RWPE1 (cell line): ENCODE measurements around the gene CHCHD3.
"Not testable (repeated sequence)": the region's sequence is repeated elsewhere in the genome, so short reads cannot be mapped to it uniquely, and the experiment has no call there.

Experiments used
- CTCF ChIA-PET: fragments of 350-600 bp; sonication (Branson Sonifier 250); formaldehyde crosslinking; extraction: SDS; loops from one replicate; lab custom pipeline; 2021; lab: Yijun Ruan, JAX
- POLR2A ChIA-PET: fragments of 400-600 bp; formaldehyde crosslinking; extraction: SDS; loops from one replicate; lab custom pipeline; 2020; ENCODE audit warnings: antibody characterized with exemption; ENCODE audit not compliant: low non-redundant PET; lab: Yijun Ruan, JAX
- DNase-seq: peaks from one replicate; pipeline ENCODE4 v3.0.0; 2012; ENCODE audit warnings: low spot score
- H3K27ac ChIP-seq: fragments of 450-650 bp; 2 replicates; pipeline ENCODE4 v1.5.1; 2017
- TF ChIP-seq, protein P1 (sequence below): fragments of 450-650 bp; conservative IDR thresholded peaks from 2 replicates; pipeline ENCODE4 v1.5.1; 2017; ENCODE audit warnings: low read depth, mild to moderate bottlenecking

CHCHD3 gene

DNA sequence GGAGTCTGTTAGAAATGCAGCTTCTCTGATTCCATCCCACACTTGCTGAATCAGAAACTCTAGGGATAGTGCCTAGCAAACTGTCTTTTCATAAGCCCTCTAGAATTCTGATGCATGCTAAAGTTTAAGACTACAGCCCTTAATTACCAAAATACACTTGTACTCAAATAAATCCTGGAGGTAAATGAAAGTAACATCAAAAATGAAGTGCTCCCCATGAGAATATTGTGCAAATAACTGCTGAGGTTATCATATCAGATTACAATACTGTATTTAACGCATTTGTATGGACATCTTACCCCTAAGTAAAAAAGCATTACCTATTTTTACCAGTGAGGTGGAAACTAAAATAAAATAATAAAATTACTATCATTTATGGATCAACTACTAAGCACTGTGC, 104.7 kb downstream of the CHCHD3 start:
- TF ChIP-seq, protein P1, sequence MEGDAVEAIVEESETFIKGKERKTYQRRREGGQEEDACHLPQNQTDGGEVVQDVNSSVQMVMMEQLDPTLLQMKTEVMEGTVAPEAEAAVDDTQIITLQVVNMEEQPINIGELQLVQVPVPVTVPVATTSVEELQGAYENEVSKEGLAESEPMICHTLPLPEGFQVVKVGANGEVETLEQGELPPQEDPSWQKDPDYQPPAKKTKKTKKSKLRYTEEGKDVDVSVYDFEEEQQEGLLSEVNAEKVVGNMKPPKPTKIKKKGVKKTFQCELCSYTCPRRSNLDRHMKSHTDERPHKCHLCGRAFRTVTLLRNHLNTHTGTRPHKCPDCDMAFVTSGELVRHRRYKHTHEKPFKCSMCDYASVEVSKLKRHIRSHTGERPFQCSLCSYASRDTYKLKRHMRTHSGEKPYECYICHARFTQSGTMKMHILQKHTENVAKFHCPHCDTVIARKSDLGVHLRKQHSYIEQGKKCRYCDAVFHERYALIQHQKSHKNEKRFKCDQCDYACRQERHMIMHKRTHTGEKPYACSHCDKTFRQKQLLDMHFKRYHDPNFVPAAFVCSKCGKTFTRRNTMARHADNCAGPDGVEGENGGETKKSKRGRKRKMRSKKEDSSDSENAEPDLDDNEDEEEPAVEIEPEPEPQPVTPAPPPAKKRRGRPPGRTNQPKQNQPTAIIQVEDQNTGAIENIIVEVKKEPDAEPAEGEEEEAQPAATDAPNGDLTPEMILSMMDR: no peak
- ChIA-PET CTCF (no interaction called here), POLR2A (no interaction called here)
- DNase-seq: no peak
- no peak overlapping the region for H3K27ac ChIP-seq

DNA sequence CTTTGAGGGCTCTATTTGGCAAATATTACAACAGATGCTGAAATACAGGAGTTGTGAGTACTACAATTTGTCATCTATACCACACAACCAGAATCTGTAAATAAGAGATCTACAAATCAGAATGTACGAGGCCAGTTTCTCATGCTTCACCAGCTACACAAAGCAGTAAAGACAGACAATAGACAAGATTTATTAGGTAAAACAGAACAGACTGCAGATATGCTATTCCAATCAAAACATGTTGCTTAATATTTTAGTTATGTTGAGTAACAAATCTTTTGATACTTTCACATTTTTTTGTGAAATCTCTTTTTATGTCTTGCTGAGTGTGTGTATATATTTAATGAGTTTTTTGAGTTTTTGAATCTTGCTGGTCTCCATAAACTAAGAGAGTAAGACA, 109.1 kb downstream of the CHCHD3 start:
- DNase-seq: no peak
- no peak overlapping the region for H3K27ac ChIP-seq
- POLR2A ChIA-PET: no interaction called here
- TF ChIP-seq, protein P1: no peak
- CTCF ChIA-PET: interaction anchor here (0.6 kb wide), 1 partner anchor 1311 kb away, joined by 3 read pairs; no protein-coding TSS in a partner anchor

DNA sequence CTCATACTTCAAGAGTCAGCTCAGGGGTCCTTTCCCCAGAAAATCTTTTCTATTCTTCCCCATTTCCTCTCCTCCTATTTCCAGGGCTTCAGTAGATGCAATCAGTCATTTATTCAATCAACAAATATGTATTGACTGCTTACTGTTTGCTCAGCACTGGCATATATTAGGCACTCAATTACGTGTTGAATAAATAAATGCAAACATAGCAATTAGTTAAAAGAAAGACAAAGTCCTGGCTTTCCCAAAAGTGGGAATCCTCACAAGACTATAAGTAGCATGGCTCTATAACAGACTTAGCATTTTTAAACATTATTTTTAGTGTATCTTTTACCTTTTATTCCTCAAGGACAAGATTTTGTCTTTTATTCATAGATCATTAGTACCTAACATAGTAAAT, 111.6 kb downstream of the CHCHD3 start:
- POLR2A ChIA-PET: no interaction called here
- CTCF ChIA-PET: no interaction called here
- no peak overlapping the region for H3K27ac ChIP-seq
- TF ChIP-seq, protein P1: no peak
- DNase-seq: no peak

DNA sequence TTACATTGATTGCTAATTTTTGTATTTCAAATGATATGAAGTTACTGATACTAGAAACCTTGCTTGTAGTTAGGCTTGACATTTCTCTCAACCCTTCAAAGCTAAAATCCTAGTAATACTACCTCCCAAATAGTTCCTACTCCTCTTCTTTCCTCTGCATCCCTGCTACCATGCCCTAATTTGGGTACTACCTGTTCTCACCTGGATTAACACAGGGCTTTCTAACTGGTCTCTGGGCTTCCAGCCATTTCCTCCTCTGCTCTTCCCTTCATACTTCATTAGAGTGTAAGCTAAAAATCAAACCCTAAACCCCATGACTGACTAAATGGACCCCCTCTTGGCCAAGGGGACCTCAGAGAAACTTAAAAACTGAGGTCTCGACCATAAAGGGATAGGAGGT, 112.4 kb downstream of the CHCHD3 start:
- no peak for DNase-seq
- TF ChIP-seq, protein P1: no peak

DNA sequence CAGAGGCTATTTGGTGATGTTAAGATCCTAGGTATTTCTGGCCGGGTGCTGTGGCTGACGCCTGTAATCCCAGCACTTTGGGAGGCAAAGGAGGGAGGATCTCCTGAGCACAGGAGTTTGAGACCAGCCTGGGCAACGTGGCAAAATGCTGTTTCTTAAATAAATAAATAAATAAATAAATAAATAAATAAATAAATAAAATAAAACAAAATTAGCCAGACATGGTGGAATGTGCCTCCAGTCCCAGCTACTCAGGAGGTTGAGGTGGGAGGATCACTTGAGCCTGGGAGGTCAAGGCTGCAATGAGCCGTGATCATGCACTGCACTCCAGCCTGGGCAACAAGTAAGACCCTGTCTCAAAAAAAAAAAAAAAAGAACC, 114.4 kb downstream of the CHCHD3 start:
- DNase-seq, POLR2A ChIA-PET, H3K27ac ChIP-seq, CTCF ChIA-PET: not testable (repeated sequence)

More for the DNA sequence above, 112.4 kb downstream of the CHCHD3 start:
- ChIA-PET POLR2A (no interaction called here), CTCF (no interaction called here)
- H3K27ac ChIP-seq: no peak overlapping the region

DNA sequence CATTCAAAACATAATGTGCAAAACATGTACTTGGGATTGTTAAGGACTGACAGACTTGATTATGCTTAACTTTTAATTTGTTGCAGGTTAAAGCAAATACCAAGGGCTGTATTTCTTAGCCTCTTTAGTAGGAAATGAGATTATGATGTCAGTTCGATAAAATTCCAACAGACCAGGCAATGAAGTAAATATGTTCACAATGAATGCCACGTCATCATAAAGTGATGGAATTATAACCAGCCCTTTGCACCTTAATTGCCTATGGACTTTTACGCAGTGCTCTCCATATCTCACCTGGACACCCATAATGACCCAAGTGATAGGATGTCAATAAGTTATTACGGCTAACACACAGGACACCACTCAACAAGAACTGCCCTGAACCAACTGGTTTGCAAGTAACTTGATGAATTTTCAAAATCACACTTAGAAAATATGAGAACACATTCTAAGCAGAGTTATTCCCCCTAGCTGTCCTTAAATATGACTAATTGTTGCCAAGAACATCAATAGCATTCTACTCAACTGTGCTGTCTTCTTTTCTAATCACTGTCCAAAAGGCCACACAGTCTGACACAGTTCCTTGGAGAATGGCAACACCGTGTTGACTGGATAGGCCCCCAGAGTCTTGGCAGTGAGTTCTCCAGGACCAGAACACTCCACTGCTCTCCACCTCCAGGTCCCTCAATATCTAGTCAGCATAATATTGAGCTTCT, 115.0 kb downstream of the CHCHD3 start:
- ChIA-PET POLR2A (no interaction called here), CTCF (no interaction called here)
- no peak for DNase-seq
- no peak overlapping the region for H3K27ac ChIP-seq
- TF ChIP-seq, protein P1: no peak

DNA sequence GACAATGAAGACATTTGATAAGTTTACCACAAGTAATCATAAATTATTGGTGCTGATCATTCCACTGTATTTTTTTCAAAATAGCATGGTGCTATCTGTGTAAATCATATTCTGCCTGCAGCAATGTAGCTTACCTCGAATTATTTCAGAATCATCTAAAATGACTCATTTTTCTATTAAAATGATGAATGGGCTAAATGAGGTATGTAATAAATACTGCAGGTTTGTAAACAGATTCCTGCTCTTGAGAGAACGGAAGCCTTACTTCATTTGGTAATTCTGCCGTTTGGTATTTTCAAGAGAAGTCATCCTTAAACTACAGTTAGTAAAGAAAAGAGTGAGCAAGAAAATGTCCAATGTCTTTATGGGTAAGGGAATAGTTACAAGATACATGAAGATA, 115.9 kb downstream of the CHCHD3 start:
- CTCF ChIA-PET: no interaction called here
- TF ChIP-seq, protein P1: no peak
- H3K27ac ChIP-seq: no peak overlapping the region
- DNase-seq: no peak
- POLR2A ChIA-PET: no interaction called here
